H1 (cell line): ENCODE results near the gene VSTM4. TPM values are rescaled to one million over a fixed set of nuclear protein-coding genes. Genes with fewer than 3 reads are reported as not detected.

Source experiments
- CTCF ChIA-PET: fragments of 300-600 bp; sonication (Branson Sonifier 250); formaldehyde crosslinking; loops from one replicate; lab custom pipeline; 2021; ENCODE audit not compliant: partially characterized antibody; lab: Charles Lee
- POLR2A ChIA-PET: fragments of 300-600 bp; sonication (Branson Sonifier 250); formaldehyde crosslinking; loops from one replicate; lab custom pipeline; 2021; ENCODE audit warnings: inconsistent platforms; ENCODE audit not compliant: partially characterized antibody; lab: Charles Lee
- DNase-seq, 2 experiments: peaks; one replicate each; pipeline versions ENCODE4 v3.0.0 to v3.0.0-alpha.2; 2010 to 2022; ENCODE audit warnings: low spot score in 2 of 2, low read depth in 1 of 2, mixed read lengths in 1 of 2
- FAIRE-seq: peaks from 2 replicates; lab custom pipeline; 2011; peaks lifted over from hg19 to GRCh38; lab: Jason Lieb, UNC
- H2AFZ ChIP-seq: 2 replicates; pipeline ENCODE4 v1.8.1; 2012; ENCODE audit warnings: low read length, inconsistent platforms
- H2AK5ac ChIP-seq: 2 replicates; pipeline ENCODE4 v1.6.1; 2013; ENCODE audit warnings: low read depth, low read length
- H2BK120ac ChIP-seq: replicated peaks from 2 replicates; pipeline ENCODE3; 2013; ENCODE audit warnings: low read depth, low read length, inconsistent platforms
- H2BK12ac ChIP-seq: 2 replicates; pipeline ENCODE4 v1.6.1; 2013; ENCODE audit warnings: low read depth, low read length
- H2BK15ac ChIP-seq: 2 replicates; pipeline ENCODE4 v1.6.1; 2013; ENCODE audit warnings: low read length
- H2BK20ac ChIP-seq: 2 replicates; pipeline ENCODE4 v1.6.1; 2013; ENCODE audit warnings: low read length
- H2BK5ac ChIP-seq: 2 replicates; pipeline ENCODE4 v1.6.1; 2013; ENCODE audit warnings: low read depth, low read length
- H3K14ac ChIP-seq: 2 replicates; pipeline ENCODE4 v1.6.1; 2013; ENCODE audit warnings: inconsistent platforms; ENCODE audit not compliant: insufficient read length
- H3K18ac ChIP-seq: 2 replicates; pipeline ENCODE4 v1.6.1; 2013; ENCODE audit warnings: low read length; ENCODE audit errors: extremely low read depth
- H3K23ac ChIP-seq: 2 replicates; pipeline ENCODE4 v1.6.1; 2013; ENCODE audit warnings: inconsistent platforms; ENCODE audit not compliant: insufficient read length
- H3K23me2 ChIP-seq: 2 replicates; pipeline ENCODE4 v1.6.1; 2013; ENCODE audit warnings: low read depth, low read length
- H3K27ac ChIP-seq: 2 replicates; pipeline ENCODE4 v1.6.1; 2011; ENCODE audit warnings: low read depth, low read length, inconsistent platforms
- H3K27me3 ChIP-seq, 4 experiments: replicated peaks in 1 of 4; 1 replicate in 1 of 4; 2 replicates in 3 of 4; pipeline versions ENCODE4 v1.6.1 to v1.8.1; 2011 to 2013; ENCODE audit warnings: low read length in 3 of 4, mild to moderate bottlenecking in 3 of 4, inconsistent platforms in 2 of 4, mixed read lengths in 2 of 4, moderate library complexity in 1 of 4; ENCODE audit not compliant: control insufficient read depth in 3 of 4, insufficient read depth in 3 of 4; ENCODE audit errors: extremely low read depth in 1 of 4
- H3K36me3 ChIP-seq, 4 experiments: 2 replicates each; pipeline versions ENCODE4 v1.6.1 to v1.8.1; 2011 to 2013; ENCODE audit warnings: mild to moderate bottlenecking in 4 of 4, low read length in 3 of 4, moderate library complexity in 2 of 4, control low read depth in 1 of 4, inconsistent platforms in 1 of 4; ENCODE audit not compliant: insufficient read depth in 4 of 4, control insufficient read depth in 2 of 4
- H3K4ac ChIP-seq: replicated peaks from 2 replicates; pipeline ENCODE3; 2013; ENCODE audit warnings: low read length, low read depth, mixed read lengths, inconsistent platforms; ENCODE audit not compliant: insufficient read length
- H3K4me1 ChIP-seq, 4 experiments: replicated peaks in 1 of 4; 1 replicate in 1 of 4; 2 replicates in 3 of 4; pipeline versions ENCODE4 v1.6.1 to v1.8.1; 2011 to 2013; ENCODE audit warnings: low read length in 3 of 4, inconsistent platforms in 2 of 4, mixed read lengths in 1 of 4; ENCODE audit not compliant: insufficient read depth in 4 of 4, control insufficient read depth in 3 of 4
- H3K4me2 ChIP-seq, 2 experiments: 2 replicates each; pipeline versions ENCODE4 v1.6.1 to v1.8.1; 2011 to 2013; ENCODE audit warnings: low read depth in 2 of 2, low read length in 2 of 2, control low read depth in 1 of 2, inconsistent platforms in 1 of 2, mild to moderate bottlenecking in 1 of 2; ENCODE audit not compliant: insufficient read depth in 1 of 2
- H3K4me3 ChIP-seq, 4 experiments: fragments of 200-600, 300-600 bp in 1 of 4; sonication (generic), shearing (Covaris generic), sonication (Bioruptor Twin) in 1 of 4; 2 replicates each; pipeline versions ENCODE4 v1.5.1 to v1.8.1; 2011 to 2016; ENCODE audit warnings: low read length in 4 of 4, low read depth in 3 of 4, control low read depth in 2 of 4, inconsistent platforms in 2 of 4, mild to moderate bottlenecking in 2 of 4, mixed read lengths in 1 of 4, moderate library complexity in 1 of 4; ENCODE audit not compliant: insufficient read depth in 2 of 4; ENCODE audit errors: extremely low read depth in 1 of 4
- H3K56ac ChIP-seq: replicated peaks from 2 replicates; pipeline ENCODE3; 2013; ENCODE audit warnings: low read depth, mild to moderate bottlenecking, mixed read lengths, low read length, inconsistent platforms; ENCODE audit not compliant: insufficient read length
- H3K79me1 ChIP-seq: 2 replicates; pipeline ENCODE4 v1.6.1; 2013; ENCODE audit warnings: low read depth, low read length, control low read depth
- H3K79me2 ChIP-seq, 2 experiments: 2 replicates each; pipeline versions ENCODE4 v1.6.1 to v1.8.1; 2012 to 2013; ENCODE audit warnings: low read length in 2 of 2, mild to moderate bottlenecking in 2 of 2, inconsistent platforms in 1 of 2; ENCODE audit not compliant: insufficient read depth in 2 of 2, control insufficient read depth in 1 of 2
- H3K9ac ChIP-seq, 4 experiments: replicated peaks in 1 of 4; 1 replicate in 1 of 4; 2 replicates in 3 of 4; pipeline versions ENCODE4 v1.6.1 to v1.8.1; 2011 to 2013; ENCODE audit warnings: low read depth in 3 of 4, low read length in 3 of 4, control low read depth in 2 of 4, mild to moderate bottlenecking in 2 of 4, moderate library complexity in 2 of 4, inconsistent platforms in 1 of 4; ENCODE audit errors: extremely low read depth in 1 of 4
- H3K9me3 ChIP-seq, 2 experiments: 2 replicates each; pipeline versions ENCODE4 v1.6.1 to v1.8.1; 2012 to 2013; ENCODE audit warnings: mild to moderate bottlenecking in 2 of 2, moderate library complexity in 2 of 2, control low read depth in 1 of 2, inconsistent platforms in 1 of 2, low read depth in 1 of 2, low read length in 1 of 2, mixed read lengths in 1 of 2; ENCODE audit not compliant: insufficient read depth in 2 of 2
- H4K20me1 ChIP-seq, 2 experiments: replicated peaks in 1 of 2; 2 replicates each; pipeline versions ENCODE3 to v1.8.1; 2011 to 2013; ENCODE audit warnings: inconsistent platforms in 2 of 2, low read length in 2 of 2, mild to moderate bottlenecking in 1 of 2; ENCODE audit not compliant: insufficient read depth in 2 of 2, control insufficient read depth in 1 of 2
- H4K5ac ChIP-seq: 2 replicates; pipeline ENCODE4 v1.6.1; 2013; ENCODE audit warnings: low read length, low read depth, mixed read lengths, inconsistent platforms; ENCODE audit not compliant: insufficient read length
- H4K8ac ChIP-seq: 2 replicates; pipeline ENCODE4 v1.8.0; 2013; ENCODE audit warnings: mild to moderate bottlenecking, moderate library complexity, low read length, inconsistent platforms; ENCODE audit not compliant: insufficient read depth; ENCODE audit errors: extremely low read depth
- H4K91ac ChIP-seq: replicated peaks from 2 replicates; pipeline ENCODE3; 2013; ENCODE audit warnings: low read length, mixed read lengths, inconsistent platforms; ENCODE audit not compliant: insufficient read length
- GABPA ChIP-seq: IDR thresholded peaks from 2 replicates; pipeline ENCODE4 v1.6.1; 2011; ENCODE audit warnings: mild to moderate bottlenecking, low read length, moderate library complexity, borderline replicate concordance; ENCODE audit not compliant: insufficient read depth
- GTF2F1 ChIP-seq: IDR thresholded peaks from 2 replicates; pipeline ENCODE4 v1.6.1; 2012; ENCODE audit warnings: low read depth, low read length, improper control_type of control experiment, borderline replicate concordance
- SUZ12 ChIP-seq: fragments of 200-600 bp; sonication (generic); IDR thresholded peaks from 2 replicates; pipeline ENCODE4 v1.6.1; 2012; ENCODE audit warnings: mild to moderate bottlenecking, inconsistent platforms, low read length, moderate library complexity, mixed read lengths
- TCF12 ChIP-seq: IDR thresholded peaks from 2 replicates; pipeline ENCODE4 v1.6.1; 2011; ENCODE audit warnings: low read depth, mild to moderate bottlenecking, low read length
- YY1 ChIP-seq: IDR thresholded peaks from 2 replicates; pipeline ENCODE4 v1.6.1; 2011; ENCODE audit warnings: low read depth, mild to moderate bottlenecking, low read length
- ZNF274 ChIP-seq: IDR thresholded peaks from 2 replicates; pipeline ENCODE4 v1.7.0; 2012; ENCODE audit warnings: low read length, borderline replicate concordance; ENCODE audit errors: extremely low read depth
- WGBS, 2 experiments: shearing (Covaris generic) in 1 of 2; methylation state at CpG; one replicate each; pipeline versions ENCODE4 v1.1.6 to v1.1.7; 2013 to 2015; ENCODE audit warnings: low lambda C conversion rate in 2 of 2, mixed read lengths in 2 of 2, inconsistent platforms in 1 of 2, low coverage in 1 of 2, missing lambda C conversion rate in 1 of 2; ENCODE audit not compliant: insufficient replicate concordance in 2 of 2, insufficient coverage in 1 of 2, insufficient read length in 1 of 2; ENCODE audit errors: extremely low coverage in 1 of 2, missing lambda C conversion rate in 1 of 2; 5-methylcytosine and 5-hydroxymethylcytosine counted together
- polyA plus RNA-seq, 7 experiments: library from polyadenylated mRNA; depleted of rRNA in 3 of 7; stranded (reverse) in 5 of 7; unstranded in 2 of 7; fragments of >200 nt in 5 of 7; fragments of 200-250 nt in 2 of 7; gene quantifications; 1 replicate in 5 of 7; 2 replicates in 1 of 7; 4 replicates in 1 of 7; pipeline versions ENCODE4 v1.2.1 to v1.2.3, GENCODE V29; 2011 to 2013; ENCODE audit warnings: missing spikeins in 2 of 7, mixed read lengths in 2 of 7
- total RNA-seq: library from RNA; stranded (reverse); fragmentation: NEBNext Ultra II Directional; extraction: Animal tissue kit (Norgen Biotek cat#: 25700); gene quantifications from 2 replicates; pipeline ENCODE4 v1.2.1, GENCODE V29; 2021

VSTM4 gene
- total and polyA plus RNA-seq, 2 of the 8 experiments (the other 6 are each of a cell fraction or from before 2014, with no cell fraction given) = 0.48 to 0.73 TPM

DNA sequence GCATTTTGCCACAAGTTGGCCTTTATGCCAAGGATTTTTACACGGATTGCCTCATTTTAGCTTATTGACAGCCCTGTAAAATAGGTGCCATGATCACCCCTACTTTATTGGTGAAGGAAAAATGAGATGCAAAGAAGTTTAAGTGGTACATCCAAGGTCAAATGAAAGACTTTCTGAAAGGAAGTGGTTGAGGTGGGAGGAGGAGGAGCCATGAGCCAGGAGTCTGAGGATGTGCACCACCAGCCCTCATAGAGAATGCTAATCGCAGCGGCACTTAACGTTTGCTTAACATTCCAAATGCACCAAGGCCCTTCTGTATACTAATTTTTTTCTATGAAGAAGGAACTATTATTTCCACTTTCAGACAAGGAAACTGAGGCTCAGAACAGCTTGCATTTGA lies 144.7 kb downstream of the VSTM4 start:
- no peak overlapping the region for H2BK15ac ChIP-seq
- H4K20me1 ChIP-seq = no peaks in the 10 kb centered on the region
- no peak overlapping the region for H2BK12ac ChIP-seq
- H3K4ac ChIP-seq = no peak overlapping the region
- DNase-seq (no peak), FAIRE-seq (no peak)
- ChIA-PET POLR2A (interaction anchor here (1.0 kb wide), 1 partner anchor 10 kb away, joined by 3 read pairs; no protein-coding TSS in a partner anchor), CTCF (interaction anchor here (0.6 to 3.3 kb wide), 3 partner anchors 12 to 313 kb away, joined by 3 to 18 read pairs (median 5); no protein-coding TSS in a partner anchor)
- H4K5ac ChIP-seq = no peak overlapping the region
- H2BK20ac ChIP-seq = no peak overlapping the region
- H3K4me1 ChIP-seq = no peaks in the 10 kb centered on the region; a peak in 1 of 7 replicates
- H3K4me3 ChIP-seq = no peak overlapping the region
- no peaks in the 10 kb centered on the region for H3K79me2 ChIP-seq
- H3K9ac ChIP-seq = no peak overlapping the region
- no peaks in the 10 kb centered on the region for H3K27me3 ChIP-seq
- H3K4me2 ChIP-seq = no peak overlapping the region
- no peak overlapping the region for H4K91ac ChIP-seq
- no peak overlapping the region for H2AFZ ChIP-seq
- no peak overlapping the region for H3K23ac ChIP-seq
- H3K36me3 ChIP-seq = no peaks in the 10 kb centered on the region
- no peak overlapping the region for H2BK5ac ChIP-seq
- H3K27ac ChIP-seq = no peak overlapping the region
- H3K56ac ChIP-seq = no peak overlapping the region
- H2AK5ac ChIP-seq = no peak overlapping the region
- no peak overlapping the region for H3K18ac ChIP-seq
- TF ChIP-seq ZNF274 (no peak), GABPA (no peak), YY1 (no peak), GTF2F1 (no peak), SUZ12 (no peak), TCF12 (no peak)
- H4K8ac ChIP-seq = no peak overlapping the region
- H2BK120ac ChIP-seq = no peak overlapping the region
- peaks cover 2% of the 10 kb centered on the region; the same call in 1 of the 2 replicates for H3K23me2 ChIP-seq
- no peaks in the 10 kb centered on the region for H3K79me1 ChIP-seq
- 97% methylated on average over 4 of the region's 4 CpGs; no CpG with 5 or more reads in 1 of the 2 experiments for WGBS, 2 experiments
- no peaks in the 10 kb centered on the region for H3K9me3 ChIP-seq
- H3K14ac ChIP-seq = no peak overlapping the region
